ENCODE results near the gene ANKRD29.
A peak's percentile ranks its signal among the peaks of the same experiment; 100 is the strongest.

The ANKRD29 gene

DNA sequence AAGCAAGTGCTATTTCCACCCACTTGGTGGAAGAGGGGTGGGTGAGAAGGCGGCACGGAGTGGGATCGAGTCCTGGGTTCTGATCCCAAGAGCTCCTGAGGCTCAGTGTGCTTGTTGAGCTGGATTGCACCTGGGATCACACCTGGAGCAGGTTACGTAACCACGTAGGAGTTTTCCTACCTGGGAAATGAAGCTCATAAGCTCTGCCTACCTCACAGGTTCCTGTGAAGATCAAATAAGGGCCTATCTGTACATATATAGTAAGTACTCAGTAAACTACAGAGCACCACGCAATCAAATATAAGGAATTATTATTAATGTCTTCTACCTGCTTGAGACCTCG lies 87.4 kb downstream of the ANKRD29 start:
- Histone ChIP-seq H3K4me1 (ENCODE audit: insufficient read depth, poor library complexity, severe bottlenecking) (peaks cover 25% of the 10 kb centered on the region), H3K4me3 (ENCODE audit: severe bottlenecking) (no peak overlapping the region), H3K36me3 (ENCODE audit: low read depth) (peaks cover 74% of the 10 kb centered on the region), H3K27me3 (ENCODE audit: insufficient read depth, poor library complexity, severe bottlenecking) (no peaks in the 10 kb centered on the region), H3K27ac (ENCODE audit: poor library complexity, severe bottlenecking) (peak overlapping the region; percentile 32), H3K9me3 (ENCODE audit: severe bottlenecking) (no peaks in the 10 kb centered on the region)
- ATAC-seq (ENCODE audit: low read depth) (no peak; the same call in 2 of the 3 replicates), DNase-seq (ENCODE audit: low spot score) (no peak)
- no peak for TF ChIP-seq CTCF (IDR thresholded peaks at IDR 0.05; ENCODE audit: poor library complexity, severe bottlenecking)

DNA sequence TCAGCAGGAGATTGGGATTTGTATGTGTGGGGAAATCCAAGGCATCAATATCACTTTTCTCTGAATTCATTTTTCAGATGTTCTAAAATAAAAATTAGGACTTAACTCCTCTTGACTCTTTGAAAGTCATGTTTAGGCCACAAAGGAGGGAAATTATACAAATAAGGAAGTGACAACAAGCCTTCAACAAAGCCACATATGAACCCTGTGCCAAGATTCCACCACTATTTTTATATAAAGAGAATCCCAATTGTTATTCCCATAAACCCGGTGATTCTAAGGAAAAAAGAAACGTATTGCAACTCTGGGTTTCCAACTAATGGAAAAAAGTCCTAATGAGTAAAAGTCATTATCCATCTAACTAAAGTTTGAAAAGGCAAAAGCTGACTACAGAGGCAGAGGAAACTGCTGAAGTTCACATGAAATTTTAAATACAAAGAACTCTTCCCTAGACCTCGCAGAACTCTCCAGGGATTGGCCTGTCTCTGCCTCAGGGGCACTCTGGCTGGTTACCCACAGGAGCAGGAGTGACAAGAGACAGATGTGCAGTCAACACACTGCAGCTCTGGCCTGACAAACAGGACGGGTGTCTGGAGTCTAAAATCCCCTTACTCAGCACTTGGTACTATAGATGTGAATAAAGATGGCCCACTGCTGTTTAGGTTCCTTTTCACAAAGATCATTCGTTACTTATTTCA lies 88.0 kb downstream of the ANKRD29 start:
- Histone ChIP-seq H3K27ac (ENCODE audit: poor library complexity, severe bottlenecking) (peak overlapping the region; percentile 32), H3K9me3 (ENCODE audit: severe bottlenecking) (no peaks in the 10 kb centered on the region), H3K4me3 (ENCODE audit: severe bottlenecking) (no peak overlapping the region), H3K27me3 (ENCODE audit: insufficient read depth, poor library complexity, severe bottlenecking) (no peaks in the 10 kb centered on the region), H3K4me1 (ENCODE audit: insufficient read depth, poor library complexity, severe bottlenecking) (peaks cover 21% of the 10 kb centered on the region), H3K36me3 (ENCODE audit: low read depth) (peaks cover 74% of the 10 kb centered on the region)
- ATAC-seq (ENCODE audit: low read depth) (no peak), DNase-seq (ENCODE audit: low spot score) (no peak)
- TF ChIP-seq CTCF (IDR thresholded peaks at IDR 0.05; ENCODE audit: poor library complexity, severe bottlenecking) = no peak

GRCh38 chr18:23573626-23574431 lies 88.9 kb downstream of the ANKRD29 start:
- DNase-seq (ENCODE audit: low spot score) (no peak), ATAC-seq (ENCODE audit: low read depth) (peak; percentile 89)
- Histone ChIP-seq H3K4me1 (ENCODE audit: insufficient read depth, poor library complexity, severe bottlenecking) (peaks cover 14% of the 10 kb centered on the region), H3K4me3 (ENCODE audit: severe bottlenecking) (no peak overlapping the region), H3K9me3 (ENCODE audit: severe bottlenecking) (no peaks in the 10 kb centered on the region), H3K27ac (ENCODE audit: poor library complexity, severe bottlenecking) (peak overlapping the region; percentile 32), H3K27me3 (ENCODE audit: insufficient read depth, poor library complexity, severe bottlenecking) (no peaks in the 10 kb centered on the region), H3K36me3 (ENCODE audit: low read depth) (peaks cover 77% of the 10 kb centered on the region)
- no peak for TF ChIP-seq CTCF (IDR thresholded peaks at IDR 0.05; ENCODE audit: poor library complexity, severe bottlenecking)

- Histone ChIP-seq H3K9me3 (ENCODE audit: severe bottlenecking) (no peaks in the 10 kb centered on the region), H3K27ac (ENCODE audit: poor library complexity, severe bottlenecking) (no peak overlapping the region), H3K36me3 (ENCODE audit: low read depth) (peaks cover 80% of the 10 kb centered on the region)
Observed at GRCh38 chr18:23573020-23573419, 89.7 kb downstream of the ANKRD29 start.

More at GRCh38 chr18:23573020-23573419, 89.7 kb downstream of the ANKRD29 start:
- DNase-seq (ENCODE audit: low spot score) = no peak
- no peaks in the 10 kb centered on the region for H3K27me3 ChIP-seq (ENCODE audit: insufficient read depth, poor library complexity, severe bottlenecking)
- no peak for ATAC-seq (ENCODE audit: low read depth)
- H3K4me1 ChIP-seq (ENCODE audit: insufficient read depth, poor library complexity, severe bottlenecking) = peaks cover 14% of the 10 kb centered on the region
- no peak overlapping the region for H3K4me3 ChIP-seq (ENCODE audit: severe bottlenecking)
- no peak for TF ChIP-seq CTCF (IDR thresholded peaks at IDR 0.05; ENCODE audit: poor library complexity, severe bottlenecking)

Data from RWPE2 (cell line).